GM21786 (cell line): ENCODE measurements around the gene UMODL1.

Experiments
- ATAC-seq: cut with Tn5 transposase; IDR thresholded peaks from one replicate; pipeline ENCODE4 v1.9.1; 2021; ENCODE audit not compliant: unreplicated experiment

Gene UMODL1

GRCh38 chr21:42097274-42097673 lies 26.2 kb downstream of the UMODL1 start:
- ATAC-seq = no peak

- ATAC-seq = no peak
These were observed 26.8 kb downstream of the UMODL1 start for GRCh38 chr21:42097860-42098454.

DNA sequence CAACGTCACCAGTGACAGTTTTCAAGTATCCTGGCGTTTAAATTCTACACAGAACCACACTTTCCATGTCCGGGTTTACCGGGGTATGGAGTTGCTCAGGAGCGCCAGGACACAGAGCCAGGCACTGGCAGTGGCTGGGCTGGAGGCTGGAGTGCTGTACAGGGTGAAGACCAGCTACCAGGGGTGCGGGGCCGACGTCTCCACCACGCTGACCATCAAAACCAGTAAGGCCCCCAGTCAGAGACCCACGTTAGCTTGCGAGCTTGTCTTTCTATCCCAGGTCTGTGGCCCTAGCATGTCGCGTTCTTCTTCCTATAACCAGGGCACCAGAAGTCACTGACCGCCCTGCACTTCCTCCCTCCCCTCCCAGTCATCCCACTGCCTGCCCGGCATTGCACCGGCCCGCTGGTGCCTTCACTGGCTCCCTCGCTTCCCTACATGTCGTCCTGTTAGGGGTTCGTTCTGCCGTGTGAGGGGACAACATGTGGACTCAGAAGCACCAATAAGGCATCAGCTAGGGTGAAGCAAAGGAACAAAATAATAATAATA lies 27.9 kb downstream of the UMODL1 start:
- ATAC-seq = no peak

- ATAC-seq = no peak
These were observed 30.1 kb downstream of the UMODL1 start for GRCh38 chr21:42101246-42101645.

GRCh38 chr21:42102076-42102475 lies 31.0 kb downstream of the UMODL1 start:
- no peak for ATAC-seq

- ATAC-seq = no peak
These were observed 31.4 kb downstream of the UMODL1 start for GRCh38 chr21:42102526-42102925.

DNA sequence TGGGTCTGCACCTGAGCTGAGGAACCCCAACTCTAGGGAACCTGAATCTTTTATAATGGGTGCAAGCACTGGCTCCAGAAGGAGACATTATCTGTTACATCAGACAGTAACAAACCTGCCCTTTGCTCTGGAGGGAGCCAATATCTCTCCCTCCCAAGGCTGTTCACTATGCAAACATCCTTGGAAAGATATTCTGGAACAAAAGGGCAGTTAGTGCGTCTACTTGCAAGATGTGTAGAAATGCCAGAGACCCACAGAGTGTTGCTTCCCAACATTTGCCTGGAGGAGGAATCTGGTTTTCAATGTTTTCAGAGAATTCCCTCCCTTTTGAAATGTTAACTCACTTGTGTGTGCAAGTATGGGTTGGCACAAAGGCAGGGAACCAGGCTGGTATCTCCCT lies 31.9 kb downstream of the UMODL1 start:
- ATAC-seq = no peak

GRCh38 chr21:42103843-42104242 lies 32.7 kb downstream of the UMODL1 start:
- ATAC-seq = no peak

- ATAC-seq = no peak
These were observed 34.6 kb downstream of the UMODL1 start for GRCh38 chr21:42105476-42106315.

- no peak for ATAC-seq
These were observed 35.3 kb downstream of the UMODL1 start for GRCh38 chr21:42106425-42106824.

DNA sequence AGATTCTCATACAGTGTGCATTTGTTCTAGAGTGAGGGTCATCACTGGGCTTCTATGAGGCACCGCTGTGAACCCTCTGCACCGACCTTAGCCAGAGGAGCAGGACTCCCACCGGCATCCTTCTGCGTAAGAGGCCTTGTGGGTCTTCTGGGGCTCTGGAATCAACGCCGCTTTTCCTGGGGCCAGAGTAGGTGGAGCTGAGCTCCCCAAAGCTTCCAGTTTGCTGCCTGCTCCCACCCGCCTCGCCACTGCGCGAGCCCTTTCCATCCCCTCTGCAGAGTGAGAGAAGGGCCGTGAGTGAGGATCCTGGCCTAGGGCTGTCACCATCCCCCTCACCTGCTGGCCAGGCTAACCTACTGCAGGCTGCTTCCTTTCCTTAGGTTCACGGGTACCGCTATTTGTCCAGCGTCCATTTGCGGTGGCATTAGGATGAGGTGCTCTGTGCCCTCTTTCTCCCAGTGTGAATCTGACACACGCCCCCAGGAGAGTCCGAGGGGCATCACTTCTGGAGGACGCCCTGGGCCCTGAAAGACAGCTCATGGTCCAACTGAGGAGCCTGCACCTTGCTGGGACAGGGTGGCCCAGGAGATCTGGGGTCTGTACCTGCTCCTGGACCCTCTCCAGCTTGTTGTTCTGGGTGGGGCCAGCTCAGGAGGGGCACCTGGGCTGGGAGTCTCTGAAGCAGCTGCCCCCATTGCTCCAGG lies 36.2 kb downstream of the UMODL1 start:
- ATAC-seq = no peak

GRCh38 chr21:42107881-42108553 lies 36.9 kb downstream of the UMODL1 start:
- peak; percentile 87 for ATAC-seq

DNA sequence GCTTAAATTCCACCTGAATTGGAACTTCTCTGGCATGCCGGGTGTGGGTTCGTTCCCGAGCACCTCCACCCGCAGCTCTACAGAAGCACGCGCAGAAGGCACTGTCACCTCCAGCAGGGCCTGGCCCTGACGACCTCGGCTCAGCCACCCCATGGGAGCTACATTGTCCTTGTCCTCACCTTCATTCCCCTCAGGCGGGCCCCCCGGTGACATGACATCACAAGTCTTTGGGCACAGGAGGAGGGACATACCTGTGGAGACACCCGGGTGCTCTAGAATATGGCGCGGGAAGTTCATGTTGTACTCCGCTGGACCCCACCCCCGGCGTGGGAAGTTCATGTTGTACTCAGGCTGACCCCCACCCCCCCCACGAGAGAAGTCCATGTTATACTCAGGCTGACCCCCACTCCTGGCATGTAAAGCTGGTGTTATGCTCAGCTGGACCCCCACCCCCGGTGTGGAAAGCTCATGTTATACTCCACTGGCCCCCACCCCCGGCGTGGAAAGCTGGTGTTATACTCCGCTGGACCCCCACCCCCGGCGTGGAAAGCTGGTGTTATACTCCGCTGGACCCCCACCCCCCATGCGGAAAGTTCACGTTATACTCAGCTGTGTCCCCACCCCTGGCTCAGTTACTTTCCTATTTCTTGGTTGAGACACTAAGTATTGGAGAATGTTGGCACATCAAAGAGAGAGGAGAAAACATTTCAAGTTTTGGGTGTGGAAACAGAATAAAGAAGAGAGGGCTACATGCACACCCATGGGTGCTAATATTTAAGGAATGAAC lies 37.6 kb downstream of the UMODL1 start:
- ATAC-seq = no peak

- no peak for ATAC-seq
These were observed 38.4 kb downstream of the UMODL1 start for GRCh38 chr21:42109473-42109872.

- ATAC-seq = no peak
These were observed 38.9 kb downstream of the UMODL1 start for GRCh38 chr21:42109873-42110525.

DNA sequence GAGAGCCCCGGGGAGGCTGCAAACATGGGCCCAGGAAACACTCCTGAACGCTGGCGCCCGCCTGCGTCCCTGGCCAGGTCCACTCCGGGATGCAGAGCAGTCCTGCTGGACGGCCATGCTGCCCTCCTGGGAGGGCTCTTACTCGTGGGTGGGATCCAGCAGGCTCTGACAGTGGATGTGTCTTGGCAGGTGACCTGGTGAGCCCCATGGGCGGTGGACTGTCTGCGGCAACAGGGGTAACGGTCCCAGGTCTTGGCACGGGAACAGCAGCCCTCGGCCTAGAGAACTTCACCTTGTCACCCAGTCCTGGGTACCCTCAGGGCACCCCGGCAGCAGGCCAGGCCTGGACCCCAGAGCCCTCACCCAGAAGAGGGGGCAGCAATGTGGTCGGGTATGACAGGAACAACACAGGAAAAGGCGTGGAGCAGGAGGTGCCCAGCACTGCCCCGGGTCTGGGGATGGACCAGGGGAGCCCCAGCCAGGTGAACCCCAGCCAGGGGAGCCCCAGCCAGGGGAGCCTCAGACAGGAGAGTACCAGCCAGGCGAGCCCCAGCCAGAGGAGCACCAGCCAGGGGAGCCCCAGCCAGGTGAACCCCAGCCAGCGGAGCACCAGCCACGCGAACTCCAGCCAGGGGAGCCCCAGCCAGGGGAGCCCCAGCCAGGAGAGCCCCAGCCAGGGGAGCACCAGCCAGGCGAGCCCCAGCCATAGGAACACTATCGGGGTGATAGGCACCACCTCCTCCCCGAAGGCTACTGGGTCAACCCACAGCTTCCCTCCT lies 39.8 kb downstream of the UMODL1 start:
- ATAC-seq = no peak

GRCh38 chr21:42111470-42111743 lies 40.3 kb downstream of the UMODL1 start:
- ATAC-seq = no peak

DNA sequence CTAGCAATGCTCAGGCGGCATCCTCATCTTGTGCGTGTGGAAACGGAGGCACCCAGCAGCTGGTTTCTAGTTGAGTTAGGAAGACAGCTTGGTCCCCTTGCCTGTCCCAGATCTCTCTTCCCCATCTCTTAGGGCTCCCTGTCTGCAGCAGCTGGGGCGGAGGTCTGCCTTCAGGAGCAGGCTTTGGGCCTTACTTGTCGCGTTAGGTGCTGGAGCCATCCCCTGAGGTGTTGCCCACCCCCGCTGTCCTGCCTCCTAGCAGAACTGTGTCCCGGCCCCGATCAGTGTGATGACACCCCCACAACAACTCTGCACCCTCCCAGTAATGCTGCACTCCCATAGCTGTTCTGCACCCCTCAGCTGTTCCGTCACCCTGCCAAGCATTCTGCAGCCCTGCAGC lies 40.7 kb downstream of the UMODL1 start:
- ATAC-seq = no peak

DNA sequence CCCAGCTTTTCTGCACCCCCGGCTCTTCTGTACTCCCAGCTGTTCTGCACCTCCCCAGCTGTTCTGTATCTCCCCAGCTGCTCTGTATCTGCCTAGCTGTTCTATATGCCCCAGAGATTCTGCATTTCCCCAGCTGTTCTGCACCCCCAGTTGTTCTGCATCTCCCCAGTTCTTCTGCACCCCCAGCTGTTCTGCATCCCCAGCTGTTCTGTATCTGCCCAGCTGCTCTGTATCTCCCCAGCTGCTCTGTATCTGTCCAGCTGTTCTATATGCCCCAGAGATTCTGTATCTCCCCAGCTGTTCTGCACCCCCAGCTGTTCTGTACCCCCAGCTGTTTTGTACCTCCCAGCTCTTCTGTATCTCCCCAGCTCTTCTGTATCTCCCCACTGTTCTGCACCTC lies 41.1 kb downstream of the UMODL1 start:
- ATAC-seq = no peak
